GM10266 (cell line): ENCODE results near the gene ROBO1.

Experiments
- DNase-seq: peaks from one replicate; pipeline ENCODE4 v3.0.0; 2012; ENCODE audit errors: extremely low spot score
- CTCF ChIP-seq: IDR thresholded peaks from 2 replicates; pipeline ENCODE4 v1.5.1; 2012; ENCODE audit warnings: mild to moderate bottlenecking, low read depth; ENCODE audit not compliant: control insufficient read depth, insufficient read depth; ENCODE audit errors: missing control alignments

ROBO1 gene

DNA sequence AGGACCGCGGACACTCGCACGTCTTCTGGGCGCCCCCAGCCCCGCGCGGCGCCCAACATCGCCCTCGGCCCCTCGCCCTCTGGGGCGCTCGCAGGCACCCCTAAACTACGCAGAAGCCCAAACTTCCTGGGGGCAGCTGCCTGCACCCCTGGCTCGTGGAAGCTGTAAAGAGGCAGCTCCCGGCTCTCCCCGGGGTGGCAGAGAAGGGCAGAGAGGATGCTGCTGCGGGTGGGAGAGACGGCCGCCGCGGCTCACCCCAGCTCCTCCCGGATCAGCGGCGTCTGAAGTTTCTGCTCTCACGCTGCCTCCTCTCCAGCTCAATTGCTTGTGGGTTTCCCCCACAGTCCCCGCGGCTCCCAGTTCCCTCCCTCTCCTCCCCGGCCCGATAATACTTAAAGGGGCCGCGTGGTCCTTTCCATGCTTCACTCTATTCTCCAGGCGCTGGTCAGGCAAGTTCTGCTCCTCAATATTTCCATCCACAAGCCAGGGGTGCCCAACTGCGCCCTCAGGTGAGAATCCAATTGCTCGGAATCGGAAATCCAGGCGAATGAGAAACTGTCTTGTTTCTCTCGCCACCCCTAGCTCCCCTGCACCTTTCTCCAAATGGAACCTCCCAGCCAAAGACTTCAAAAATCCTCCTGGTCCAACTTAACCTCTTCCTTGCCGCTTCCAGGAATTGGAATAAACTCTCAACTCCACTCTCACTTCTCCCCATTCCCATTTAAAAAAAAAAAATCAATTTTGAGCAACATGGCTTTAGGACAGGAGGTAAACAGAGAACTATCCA is 748.5 kb downstream of the ROBO1 start:
- peak; percentile 67 for DNase-seq
- no peak for TF ChIP-seq CTCF

GRCh38 chr3:79018671-79019136 is 749.1 kb downstream of the ROBO1 start:
- DNase-seq, result peak; percentile 25
- TF ChIP-seq CTCF, result peak; percentile 3

GRCh38 chr3:79018265-79018664 is 749.5 kb downstream of the ROBO1 start:
- DNase-seq, result no peak
- no peak for TF ChIP-seq CTCF

GRCh38 chr3:79016587-79017376 is 751.0 kb downstream of the ROBO1 start:
- no peak for DNase-seq

GRCh38 chr3:79015854-79016253 is 751.9 kb downstream of the ROBO1 start:
- no peak for TF ChIP-seq CTCF
- no peak for DNase-seq

More at GRCh38 chr3:79016587-79017376, 751.0 kb downstream of the ROBO1 start:
- no peak for TF ChIP-seq CTCF

GRCh38 chr3:79012946-79013362 is 754.8 kb downstream of the ROBO1 start:
- DNase-seq, result no peak
- no peak for TF ChIP-seq CTCF

DNA sequence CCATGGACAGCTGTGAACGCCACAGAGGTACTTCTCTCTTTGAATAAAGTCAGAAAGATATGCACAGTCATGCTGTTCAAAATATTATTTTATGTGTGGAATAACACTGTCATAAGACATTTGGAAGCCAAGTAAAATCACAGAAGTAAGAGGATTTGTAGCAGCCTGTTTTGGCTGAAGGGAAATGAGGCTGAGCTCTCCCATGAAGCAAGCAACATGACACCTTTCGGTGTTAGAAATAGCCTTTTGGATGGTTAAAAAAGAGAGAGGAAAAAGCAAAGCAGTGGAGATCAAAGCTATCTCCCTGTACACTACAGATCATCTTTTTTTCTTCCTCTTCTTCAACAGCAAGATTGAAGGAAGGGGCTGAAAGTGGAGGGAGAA is 755.3 kb downstream of the ROBO1 start:
- TF ChIP-seq CTCF, result no peak
- no peak for DNase-seq
